Activated CD4-positive, CD25-positive, alpha-beta regulatory T cell (primary cell): ENCODE data around the gene THAP9.
A peak's percentile ranks its signal among the peaks of the same experiment; 100 is the strongest.
"Not testable (repeated sequence)": the region's sequence is repeated elsewhere in the genome, so short reads cannot be mapped to it uniquely, and the experiment has no call there.

Source experiments
- DNase-seq, 4 experiments: peaks; one replicate each; lab custom pipeline; 2025; lab: John Stamatoyannopoulos, UW

The THAP9 gene

GRCh38 chr4:82900411-82901182 is at the start of gene THAP9:
Gene THAP9 (plus strand): TSS chr4:82900735. CDS start chr4:82900803, 68 bp downstream.
- DNase-seq, result peak; percentile 88 to 95 (median 93)

- DNase-seq, result no peak
These were observed 49.2 kb upstream of the THAP9 start for GRCh38 chr4:82851318-82851717.

GRCh38 chr4:82851885-82852750 is 48.4 kb upstream of the THAP9 start:
- DNase-seq, result no peak

- DNase-seq, result no peak
These were observed 47.7 kb upstream of the THAP9 start for GRCh38 chr4:82852751-82853285.

GRCh38 chr4:82860487-82860886 is 40.0 kb upstream of the THAP9 start:
- not testable (repeated sequence) for DNase-seq

GRCh38 chr4:82861529-82861928 is 39.0 kb upstream of the THAP9 start:
- DNase-seq, result no peak

- DNase-seq, result no peak
These were observed 36.1 kb upstream of the THAP9 start for GRCh38 chr4:82864336-82864979.

- DNase-seq, result no peak
These were observed 34.9 kb upstream of the THAP9 start for GRCh38 chr4:82865592-82865991.

- not testable (repeated sequence) for DNase-seq
These were observed 34.5 kb upstream of the THAP9 start for GRCh38 chr4:82866033-82866432.

- no peak for DNase-seq
These were observed 33.7 kb upstream of the THAP9 start for GRCh38 chr4:82866706-82867385.

GRCh38 chr4:82868572-82868971 is 32.0 kb upstream of the THAP9 start:
- no peak for DNase-seq

- no peak for DNase-seq
These were observed 15.1 kb upstream of the THAP9 start for GRCh38 chr4:82885410-82885809.

- DNase-seq, result no peak
These were observed 14.2 kb upstream of the THAP9 start for GRCh38 chr4:82886147-82886942.

- DNase-seq, result no peak
These were observed 11.2 kb upstream of the THAP9 start for GRCh38 chr4:82889287-82889686.

- DNase-seq, result no peak
These were observed 10.0 kb upstream of the THAP9 start for GRCh38 chr4:82890528-82890900.

- peak; percentile 88 to 95 (median 92) for DNase-seq
These were observed 9.4 kb upstream of the THAP9 start, which contains the start of gene SEC31A for GRCh38 chr4:82890901-82891706. Gene SEC31A (minus strand): TSS chr4:82891153. CDS start chr4:82881936, 9,217 bp downstream.

GRCh38 chr4:82891707-82892466 is 8.6 kb upstream of the THAP9 start:
- no peak for DNase-seq

GRCh38 chr4:82892467-82892802 is 8.1 kb upstream of the THAP9 start:
- DNase-seq, result no peak

- no peak for DNase-seq
These were observed 6.6 kb upstream of the THAP9 start for GRCh38 chr4:82893942-82894341.
